ENCODE measurements around the gene DRC3.

Gene DRC3

GRCh38 chr17:17958982-17959381 lies 13.7 kb upstream of the DRC3 start:
- H3K4me3 ChIP-seq (ENCODE audit: low read length): peak overlapping the region; percentile 48
- TF ChIP-seq CTCF (conservative IDR thresholded peaks at IDR 0.05; ENCODE audit: low read length): no peak
- no peak for DNase-seq (ENCODE audit: low read depth)

DNA sequence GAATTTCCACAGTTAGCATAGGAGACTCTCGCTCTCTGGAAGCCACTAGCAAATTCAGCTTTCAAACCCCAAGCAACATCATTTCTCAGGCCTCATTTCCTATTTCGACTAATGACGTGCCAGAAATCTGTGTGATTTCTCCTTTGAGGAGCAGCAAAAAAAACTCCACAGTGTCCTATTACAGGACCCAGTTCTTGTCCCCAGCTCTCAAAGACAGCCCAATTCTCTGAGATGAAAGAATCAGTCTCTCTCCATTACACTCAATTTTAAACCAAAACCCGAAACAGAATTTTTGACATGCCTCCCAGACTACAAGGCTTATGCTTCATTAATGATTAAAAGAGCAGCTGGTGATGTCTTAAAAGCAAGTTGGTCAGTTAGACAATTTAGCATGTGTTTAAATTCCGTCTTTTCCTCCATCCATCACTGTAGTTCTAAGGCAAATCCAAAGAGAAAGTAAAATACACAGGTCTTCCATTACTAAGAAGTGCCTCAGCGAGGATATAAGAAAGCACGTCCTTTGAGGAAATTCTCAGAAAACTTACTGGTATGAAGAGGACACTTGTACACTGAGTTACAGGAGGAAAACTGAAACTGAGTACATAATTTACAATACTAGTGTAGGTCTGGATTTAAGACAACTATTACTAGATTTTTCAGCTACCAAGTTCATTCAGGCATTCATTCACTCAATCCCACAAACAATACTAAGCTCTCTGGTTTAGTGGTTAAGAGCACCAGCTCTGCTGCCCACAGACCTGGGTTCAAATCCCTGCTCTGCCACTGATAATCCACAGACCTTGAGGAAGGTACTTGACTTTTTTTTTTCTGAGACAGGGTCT lies 12.9 kb upstream of the DRC3 start:
- H3K4me3 ChIP-seq (ENCODE audit: low read length): peak overlapping the region; percentile 48
- TF ChIP-seq CTCF (conservative IDR thresholded peaks at IDR 0.05; ENCODE audit: low read length): no peak
- peak; percentile 45 for DNase-seq (ENCODE audit: low read depth)

GRCh38 chr17:17960500-17961030 lies 12.1 kb upstream of the DRC3 start:
- no peak overlapping the region for H3K4me3 ChIP-seq (ENCODE audit: low read length)
- no peak for DNase-seq (ENCODE audit: low read depth)
- no peak for TF ChIP-seq CTCF (conservative IDR thresholded peaks at IDR 0.05; ENCODE audit: low read length)

GRCh38 chr17:17963066-17963465 lies 9.6 kb upstream of the DRC3 start:
- no peak overlapping the region for H3K4me3 ChIP-seq (ENCODE audit: low read length)
- DNase-seq (ENCODE audit: low read depth): no peak
- no peak for TF ChIP-seq CTCF (conservative IDR thresholded peaks at IDR 0.05; ENCODE audit: low read length)

GRCh38 chr17:17963694-17964436 lies 8.8 kb upstream of the DRC3 start:
- no peak for TF ChIP-seq CTCF (conservative IDR thresholded peaks at IDR 0.05; ENCODE audit: low read length)
- no peak for DNase-seq (ENCODE audit: low read depth)
- H3K4me3 ChIP-seq (ENCODE audit: low read length): no peak overlapping the region

DNA sequence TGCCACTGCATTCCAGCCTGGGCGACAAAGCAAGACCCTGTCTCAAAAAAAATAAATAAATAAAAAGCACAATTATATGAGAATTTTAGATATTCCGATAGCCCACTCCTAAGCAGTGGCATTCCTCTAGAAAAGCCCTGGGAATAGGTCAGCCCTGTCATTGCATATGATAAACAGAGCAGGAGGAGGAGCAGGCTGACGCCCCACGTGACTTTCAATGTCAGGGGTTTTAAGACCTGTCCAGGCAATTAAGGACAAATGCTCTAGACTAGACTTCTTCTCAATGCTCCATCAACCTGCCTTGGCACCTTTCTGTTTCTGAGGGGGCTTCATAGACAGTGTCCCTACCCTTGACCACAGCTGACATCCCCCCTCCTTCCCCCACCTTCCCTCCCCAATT lies 8.0 kb upstream of the DRC3 start:
- no peak overlapping the region for H3K4me3 ChIP-seq (ENCODE audit: low read length)
- no peak for TF ChIP-seq CTCF (conservative IDR thresholded peaks at IDR 0.05; ENCODE audit: low read length)
- DNase-seq (ENCODE audit: low read depth): no peak

Data from AG10803 (cell line).